IMR-90 (cell line): ENCODE measurements around the gene SDK1. TPM values are rescaled to one million over a fixed set of nuclear protein-coding genes. Genes with fewer than 3 reads are reported as not detected.

Experiments
- ATAC-seq: fragments of 200-7000 bp; cut with Tn5 transposase; 2 replicates; pipeline ENCODE4 v1.9.1; 2020; ENCODE audit warnings: low read depth, mild to moderate bottlenecking, moderate library complexity
- BruUV-seq: library from RNA; stranded (reverse); fragments of 400-500 nt; replicated peaks from 2 replicates; lab custom pipeline; 2021; lab: Mats Ljungman, UMichigan
- CTCF ChIA-PET: fragments of 300-600 bp; formaldehyde crosslinking; extraction: SDS; loops from one replicate; lab custom pipeline; 2021; ENCODE audit warnings: antibody characterized with exemption; lab: Yijun Ruan, JAX
- POLR2A ChIA-PET: fragments of 300-600 bp; sonication (Branson Sonifier 250); formaldehyde crosslinking; loops from one replicate; lab custom pipeline; 2022; ENCODE audit warnings: antibody characterized with exemption; ENCODE audit not compliant: unreplicated experiment; lab: Charles Lee
- DNase-seq: peaks from one replicate; pipeline ENCODE4 v3.0.0; 2013
- H2AFZ ChIP-seq: replicated peaks from 2 replicates; pipeline ENCODE3; 2013; ENCODE audit warnings: low read length, mild to moderate bottlenecking; ENCODE audit not compliant: poor library complexity
- H2AK5ac ChIP-seq: 2 replicates; pipeline ENCODE4 v1.6.1; 2013; ENCODE audit warnings: low read depth, low read length, inconsistent platforms
- H2AK9ac ChIP-seq: replicated peaks from 2 replicates; pipeline ENCODE3; 2013; ENCODE audit warnings: mild to moderate bottlenecking, low read depth, low read length, moderate library complexity; ENCODE audit not compliant: poor library complexity
- H2BK120ac ChIP-seq: 2 replicates; pipeline ENCODE4 v1.6.1; 2013; ENCODE audit warnings: low read depth, low read length, inconsistent platforms
- H2BK15ac ChIP-seq: 3 replicates; pipeline ENCODE4 v1.6.1; 2013; ENCODE audit warnings: low read depth, low read length, inconsistent platforms
- H2BK20ac ChIP-seq: 2 replicates; pipeline ENCODE4 v1.6.1; 2013; ENCODE audit warnings: low read depth, mild to moderate bottlenecking, inconsistent platforms, low read length, moderate library complexity
- H2BK5ac ChIP-seq: 2 replicates; pipeline ENCODE4 v1.6.1; 2013; ENCODE audit warnings: mild to moderate bottlenecking, low read depth, low read length, inconsistent platforms; ENCODE audit not compliant: poor library complexity, severe bottlenecking
- H3K14ac ChIP-seq: replicated peaks from 2 replicates; pipeline ENCODE4 v1.6.1; 2013; ENCODE audit warnings: low read depth, low read length, inconsistent platforms
- H3K18ac ChIP-seq: 2 replicates; pipeline ENCODE4 v1.6.1; 2013; ENCODE audit warnings: low read depth, low read length, control low read depth
- H3K23ac ChIP-seq: 2 replicates; pipeline ENCODE4 v1.6.1; 2013; ENCODE audit warnings: low read depth, low read length, inconsistent platforms
- H3K27ac ChIP-seq: 2 replicates; pipeline ENCODE4 v1.5.1; 2013; ENCODE audit warnings: mild to moderate bottlenecking, control low read depth, low read length; ENCODE audit not compliant: insufficient read depth
- H3K27me3 ChIP-seq: 2 replicates; pipeline ENCODE4 v1.6.1; 2013; ENCODE audit warnings: low read length; ENCODE audit not compliant: control insufficient read depth, insufficient read depth
- H3K36me3 ChIP-seq: 2 replicates; pipeline ENCODE4 v1.6.1; 2013; ENCODE audit warnings: low read length, mixed read lengths; ENCODE audit not compliant: control insufficient read depth, insufficient read depth
- H3K4ac ChIP-seq: 2 replicates; pipeline ENCODE4 v1.6.1; 2013; ENCODE audit warnings: low read depth, low read length, inconsistent platforms
- H3K4me1 ChIP-seq: 2 replicates; pipeline ENCODE4 v1.6.1; 2013; ENCODE audit warnings: low read length, mixed read lengths; ENCODE audit not compliant: control insufficient read depth, insufficient read depth
- H3K4me2 ChIP-seq: 2 replicates; pipeline ENCODE4 v1.6.1; 2013; ENCODE audit warnings: low read depth, mild to moderate bottlenecking, control low read depth, low read length, moderate library complexity
- H3K4me3 ChIP-seq: 2 replicates; pipeline ENCODE4 v1.5.1; 2013; ENCODE audit warnings: low read depth, mild to moderate bottlenecking, control low read depth, low read length, moderate library complexity; ENCODE audit not compliant: insufficient read depth
- H3K56ac ChIP-seq: 2 replicates; pipeline ENCODE4 v1.6.1; 2013; ENCODE audit warnings: low read length, inconsistent platforms; ENCODE audit not compliant: insufficient read depth; ENCODE audit errors: extremely low read depth
- H3K79me1 ChIP-seq, 2 experiments: 2 replicates each; pipeline ENCODE4 v1.6.1; 2013; ENCODE audit warnings: low read length in 2 of 2, inconsistent platforms in 1 of 2, low read depth in 1 of 2
- H3K9ac ChIP-seq: 2 replicates; pipeline ENCODE4 v1.6.1; 2013; ENCODE audit warnings: low read depth, low read length, control low read depth
- H3K9me1 ChIP-seq: 2 replicates; pipeline ENCODE4 v1.6.1; 2013; ENCODE audit warnings: low read length, inconsistent platforms; ENCODE audit not compliant: insufficient read depth
- H3K9me3 ChIP-seq: 2 replicates; pipeline ENCODE4 v1.6.1; 2013; ENCODE audit warnings: low read length; ENCODE audit not compliant: control insufficient read depth, insufficient read depth
- H4K20me1 ChIP-seq: 2 replicates; pipeline ENCODE4 v1.6.1; 2013; ENCODE audit warnings: low read length, inconsistent platforms; ENCODE audit not compliant: insufficient read depth
- H4K5ac ChIP-seq: 2 replicates; pipeline ENCODE4 v1.6.1; 2013; ENCODE audit warnings: mild to moderate bottlenecking, low read depth, low read length, control low read depth
- H4K8ac ChIP-seq, 2 experiments: 2 replicates each; pipeline ENCODE4 v1.6.1; 2013; ENCODE audit warnings: low read depth in 2 of 2, low read length in 2 of 2, control low read depth in 1 of 2, inconsistent platforms in 1 of 2
- H4K91ac ChIP-seq: 2 replicates; pipeline ENCODE4 v1.6.1; 2013; ENCODE audit warnings: low read depth, low read length, inconsistent platforms; ENCODE audit not compliant: insufficient read depth
- BHLHE40 ChIP-seq: fragments of 150-350 bp; IDR thresholded peaks from 2 replicates; pipeline ENCODE4 v1.6.1; 2016; ENCODE audit warnings: mild to moderate bottlenecking, low read depth, low read length
- CEBPB ChIP-seq: IDR thresholded peaks from 2 replicates; pipeline ENCODE4 v1.6.1; 2012; ENCODE audit warnings: low read depth, low read length, improper control_type of control experiment
- CHD1 ChIP-seq: IDR thresholded peaks from 2 replicates; pipeline ENCODE4 v1.6.1; 2012; ENCODE audit warnings: low read depth, low read length, improper control_type of control experiment
- FOS ChIP-seq: fragments of 150-350 bp; IDR thresholded peaks from 2 replicates; pipeline ENCODE4 v1.6.1; 2016; ENCODE audit warnings: low read depth, low read length
- MAFK ChIP-seq: IDR thresholded peaks from 2 replicates; pipeline ENCODE4 v1.6.1; 2012; ENCODE audit warnings: low read depth, low read length, improper control_type of control experiment
- MAZ ChIP-seq: IDR thresholded peaks from 2 replicates; pipeline ENCODE4 v1.6.1; 2012; ENCODE audit warnings: low read depth, mild to moderate bottlenecking, low read length, improper control_type of control experiment, moderate library complexity, borderline replicate concordance
- MXI1 ChIP-seq: IDR thresholded peaks from 2 replicates; pipeline ENCODE4 v1.6.1; 2012; ENCODE audit warnings: low read depth, mild to moderate bottlenecking, low read length, moderate library complexity, borderline replicate concordance
- NFE2L2 ChIP-seq: fragments of 150-350 bp; IDR thresholded peaks from 2 replicates; pipeline ENCODE4 v1.6.1; 2016; ENCODE audit warnings: low read depth, mild to moderate bottlenecking, low read length
- POLR2A ChIP-seq: IDR thresholded peaks from 2 replicates; pipeline ENCODE4 v1.6.1; 2012; ENCODE audit warnings: mild to moderate bottlenecking, low read depth, low read length
- RAD21 ChIP-seq: IDR thresholded peaks from 2 replicates; pipeline ENCODE4 v1.6.1; 2012; ENCODE audit warnings: low read length, improper control_type of control experiment
- RCOR1 ChIP-seq: IDR thresholded peaks from 2 replicates; pipeline ENCODE4 v1.6.1; 2012; ENCODE audit warnings: mild to moderate bottlenecking, low read length, improper control_type of control experiment; ENCODE audit not compliant: insufficient replicate concordance
- RFX5 ChIP-seq: IDR thresholded peaks from 2 replicates; pipeline ENCODE4 v1.8.0; 2012; ENCODE audit warnings: low read depth, mild to moderate bottlenecking, low read length, moderate library complexity
- SMC3 ChIP-seq: fragments of 150-350 bp; IDR thresholded peaks from 2 replicates; pipeline ENCODE4 v1.6.1; 2016; ENCODE audit warnings: low read depth, mild to moderate bottlenecking, antibody characterized with exemption, low read length, moderate library complexity
- WGBS, 2 experiments: methylation state at CpG; one replicate each; pipeline versions ENCODE4 v1.1.5 to v1.1.7; 2013; ENCODE audit warnings: missing lambda C conversion rate in 2 of 2; ENCODE audit not compliant: insufficient read length in 1 of 2; ENCODE audit errors: extremely low coverage in 2 of 2; 5-methylcytosine and 5-hydroxymethylcytosine counted together
- dilution Hi-C: fragments of 300-500 bp; cut with HindIII; formaldehyde crosslinking; loops from one replicate; pipeline ENCODE4 v1.14.3; 2018; ENCODE audit warnings: low sequenced_read_pairs; ENCODE audit not compliant: unreplicated experiment
- in situ Hi-C: fragments of 300-500 bp; cut with MboI; formaldehyde crosslinking; loops from 3 replicates; pipeline ENCODE4 v1.14.3; 2019; ENCODE audit warnings: low sequenced_read_pairs, inconsistent platforms, mixed read lengths
- intact Hi-C: fragments of 100-400 bp; cut with micrococcal nuclease; formaldehyde crosslinking; loops from 2 replicates; pipeline ENCODE4 v1.10.0; 2022
- polyA plus RNA-seq, 3 experiments: library from polyadenylated mRNA; depleted of rRNA; stranded (reverse); fragments of >200 nt; gene quantifications; 2 replicates each; pipeline ENCODE4 v1.2.3, GENCODE V29; 2012; ENCODE audit warnings: low replicate concordance in 1 of 3
- total RNA-seq: library from RNA; depleted of rRNA; stranded (reverse); fragments of >200 nt; gene quantifications from 2 replicates; pipeline ENCODE4 v1.2.3, GENCODE V29; 2012
- TF ChIP-seq, protein P1 (sequence below): conservative IDR thresholded peaks from 2 replicates; pipeline ENCODE4 v1.5.1; 2012; ENCODE audit warnings: mild to moderate bottlenecking, low read depth, low read length, improper control_type of control experiment
- TF ChIP-seq, protein P2 (sequence below): fragments of 150-350 bp; IDR thresholded peaks from 2 replicates; pipeline ENCODE4 v1.6.1; 2016; ENCODE audit warnings: low read depth, mild to moderate bottlenecking, low read length, moderate library complexity, borderline replicate concordance
- TF ChIP-seq, protein P3 (sequence below): fragments of 150-350 bp; IDR thresholded peaks from 2 replicates; pipeline ENCODE4 v1.6.1; 2017; ENCODE audit warnings: mild to moderate bottlenecking, antibody characterized with exemption, low read length, low read depth

Gene SDK1
- total and polyA plus RNA-seq, 2 of the 4 experiments (the other 2 are of a cell fraction) = 1.5 to 1.6 TPM

DNA sequence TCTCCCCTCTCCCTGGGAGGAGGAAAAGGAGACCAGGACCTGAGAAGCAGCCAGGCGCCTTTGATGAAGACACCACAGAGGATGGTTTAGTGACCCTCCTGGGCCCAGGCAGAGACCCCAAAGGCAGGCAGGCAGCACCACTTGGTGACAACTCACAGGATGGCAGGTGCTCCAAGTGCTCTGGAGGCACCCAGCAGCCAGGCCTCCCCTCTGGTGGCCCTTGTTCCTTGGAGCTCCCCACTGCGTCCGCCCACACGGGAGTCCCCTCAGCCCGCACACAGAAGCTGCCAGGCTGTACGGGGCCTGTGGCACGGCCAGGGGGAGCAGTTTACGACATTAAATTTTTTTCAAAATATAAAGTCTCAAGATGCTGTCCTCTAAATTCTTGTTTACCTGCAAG lies 773.9 kb downstream of the SDK1 start:
- Histone ChIP-seq H2BK15ac (no peak overlapping the region), H3K23ac (no peak overlapping the region), H3K9me1 (no peaks in the 10 kb centered on the region), H3K14ac (no peak overlapping the region), H3K56ac (no peak overlapping the region), H3K79me1 (no peaks in the 10 kb centered on the region), H4K20me1 (no peaks in the 10 kb centered on the region), H3K4ac (no peak overlapping the region), H3K27ac (no peak overlapping the region), H2BK20ac (no peak overlapping the region), H3K4me3 (no peak overlapping the region), H3K18ac (no peak overlapping the region), H3K36me3 (no peaks in the 10 kb centered on the region), H3K4me1 (no peaks in the 10 kb centered on the region), H2AFZ (no peak overlapping the region), H3K9me3 (peaks cover 11% of the 10 kb centered on the region), H2AK5ac (no peak overlapping the region), H4K8ac (no peak overlapping the region), H3K27me3 (no peaks in the 10 kb centered on the region), H4K5ac (no peak overlapping the region), H2AK9ac (no peak overlapping the region), H3K9ac (no peak overlapping the region), H2BK5ac (no peak overlapping the region), H3K4me2 (no peak overlapping the region), H4K91ac (no peak overlapping the region), H2BK120ac (no peak overlapping the region)
- DNase-seq (no peak), ATAC-seq (no peak)
- in situ Hi-C loops (no loop called here), dilution Hi-C loops (no loop called here), intact Hi-C loops (no loop called here)
- no peak for TF ChIP-seq MAZ
- TF ChIP-seq BHLHE40 = no peak
- no peak for TF ChIP-seq RAD21
- TF ChIP-seq RFX5 = no peak
- TF ChIP-seq, protein P1, sequence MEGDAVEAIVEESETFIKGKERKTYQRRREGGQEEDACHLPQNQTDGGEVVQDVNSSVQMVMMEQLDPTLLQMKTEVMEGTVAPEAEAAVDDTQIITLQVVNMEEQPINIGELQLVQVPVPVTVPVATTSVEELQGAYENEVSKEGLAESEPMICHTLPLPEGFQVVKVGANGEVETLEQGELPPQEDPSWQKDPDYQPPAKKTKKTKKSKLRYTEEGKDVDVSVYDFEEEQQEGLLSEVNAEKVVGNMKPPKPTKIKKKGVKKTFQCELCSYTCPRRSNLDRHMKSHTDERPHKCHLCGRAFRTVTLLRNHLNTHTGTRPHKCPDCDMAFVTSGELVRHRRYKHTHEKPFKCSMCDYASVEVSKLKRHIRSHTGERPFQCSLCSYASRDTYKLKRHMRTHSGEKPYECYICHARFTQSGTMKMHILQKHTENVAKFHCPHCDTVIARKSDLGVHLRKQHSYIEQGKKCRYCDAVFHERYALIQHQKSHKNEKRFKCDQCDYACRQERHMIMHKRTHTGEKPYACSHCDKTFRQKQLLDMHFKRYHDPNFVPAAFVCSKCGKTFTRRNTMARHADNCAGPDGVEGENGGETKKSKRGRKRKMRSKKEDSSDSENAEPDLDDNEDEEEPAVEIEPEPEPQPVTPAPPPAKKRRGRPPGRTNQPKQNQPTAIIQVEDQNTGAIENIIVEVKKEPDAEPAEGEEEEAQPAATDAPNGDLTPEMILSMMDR = no peak
- TF ChIP-seq NFE2L2 = no peak
- TF ChIP-seq RCOR1 = no peak
- TF ChIP-seq SMC3 = no peak
- no peak for TF ChIP-seq CEBPB
- TF ChIP-seq, protein P2, sequence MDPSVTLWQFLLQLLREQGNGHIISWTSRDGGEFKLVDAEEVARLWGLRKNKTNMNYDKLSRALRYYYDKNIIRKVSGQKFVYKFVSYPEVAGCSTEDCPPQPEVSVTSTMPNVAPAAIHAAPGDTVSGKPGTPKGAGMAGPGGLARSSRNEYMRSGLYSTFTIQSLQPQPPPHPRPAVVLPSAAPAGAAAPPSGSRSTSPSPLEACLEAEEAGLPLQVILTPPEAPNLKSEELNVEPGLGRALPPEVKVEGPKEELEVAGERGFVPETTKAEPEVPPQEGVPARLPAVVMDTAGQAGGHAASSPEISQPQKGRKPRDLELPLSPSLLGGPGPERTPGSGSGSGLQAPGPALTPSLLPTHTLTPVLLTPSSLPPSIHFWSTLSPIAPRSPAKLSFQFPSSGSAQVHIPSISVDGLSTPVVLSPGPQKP = no peak
- no peak for TF ChIP-seq POLR2A
- TF ChIP-seq MAFK = no peak
- TF ChIP-seq, protein P3, sequence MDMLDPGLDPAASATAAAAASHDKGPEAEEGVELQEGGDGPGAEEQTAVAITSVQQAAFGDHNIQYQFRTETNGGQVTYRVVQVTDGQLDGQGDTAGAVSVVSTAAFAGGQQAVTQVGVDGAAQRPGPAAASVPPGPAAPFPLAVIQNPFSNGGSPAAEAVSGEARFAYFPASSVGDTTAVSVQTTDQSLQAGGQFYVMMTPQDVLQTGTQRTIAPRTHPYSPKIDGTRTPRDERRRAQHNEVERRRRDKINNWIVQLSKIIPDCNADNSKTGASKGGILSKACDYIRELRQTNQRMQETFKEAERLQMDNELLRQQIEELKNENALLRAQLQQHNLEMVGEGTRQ = no peak
- no peak for TF ChIP-seq CHD1
- no peak for TF ChIP-seq MXI1
- TF ChIP-seq FOS = no peak
- POLR2A ChIA-PET = no interaction called here
- CTCF ChIA-PET = no interaction called here
- WGBS, 2 experiments = no CpG with 5 or more reads among the region's 8 CpGs
- BruUV-seq = no TSS peak
